SK-N-SH (cell line): ENCODE measurements around the gene ABCB9. TPM values are rescaled to one million over a fixed set of nuclear protein-coding genes. Genes with fewer than 3 reads are reported as not detected.

Experiments used
- CTCF ChIA-PET: fragments of 300-600, 350-600 bp; formaldehyde crosslinking; extraction: SDS; loops from one replicate; lab custom pipeline; 2021; lab: Yijun Ruan, JAX
- POLR2A ChIA-PET: fragments of 350-600 bp; sonication (Branson Sonifier 250); formaldehyde crosslinking; extraction: SDS; loops from one replicate; lab custom pipeline; 2020; ENCODE audit warnings: antibody characterized with exemption, inconsistent platforms; lab: Yijun Ruan, JAX
- DNase-seq: peaks from one replicate; pipeline ENCODE4 v3.0.0; 2012
- H2AFZ ChIP-seq: fragments of 200-600 bp; sonication (generic); 2 replicates; pipeline ENCODE4 v1.8.1; 2016; ENCODE audit warnings: antibody characterized with exemption, mild to moderate bottlenecking, low read depth
- H3F3A ChIP-seq: fragments of 200-600 bp; sonication (generic); replicated peaks from 2 replicates; pipeline ENCODE3; 2016; ENCODE audit warnings: antibody characterized with exemption, mild to moderate bottlenecking; ENCODE audit not compliant: insufficient read depth
- H3K27ac ChIP-seq, 2 experiments: fragments of 200-500 bp in 1 of 2; fragments of 200-600 bp in 1 of 2; sonication (Bioruptor generic) in 1 of 2; sonication (generic), shearing (Covaris generic) in 1 of 2; 2 replicates each; pipeline versions ENCODE4 v1.5.1 to v1.6.1; 2014 to 2016; ENCODE audit warnings: low read depth in 2 of 2, inconsistent platforms in 1 of 2, low read length in 1 of 2, mild to moderate bottlenecking in 1 of 2, mixed read lengths in 1 of 2
- H3K27me3 ChIP-seq: fragments of 200-600 bp; sonication (generic), shearing (Covaris generic); 2 replicates; pipeline ENCODE4 v1.6.1; 2016; ENCODE audit warnings: mixed run types; ENCODE audit not compliant: insufficient read depth
- H3K36me3 ChIP-seq, 2 experiments: fragments of 200-500 bp in 1 of 2; fragments of 200-600 bp in 1 of 2; sonication (Bioruptor generic) in 1 of 2; sonication (generic) in 1 of 2; replicated peaks in 1 of 2; 2 replicates each; pipeline versions ENCODE3 to v1.5.1; 2014 to 2016; ENCODE audit warnings: low read length in 1 of 2, mild to moderate bottlenecking in 1 of 2; ENCODE audit not compliant: insufficient read depth in 2 of 2, control insufficient read depth in 1 of 2
- H3K4me1 ChIP-seq, 2 experiments: fragments of 200-500 bp in 1 of 2; fragments of 200-600 bp in 1 of 2; sonication (Bioruptor generic) in 1 of 2; sonication (generic), shearing (Covaris generic) in 1 of 2; 2 replicates each; pipeline versions ENCODE4 v1.5.1 to v1.6.1; 2014 to 2016; ENCODE audit warnings: low read depth in 1 of 2, low read length in 1 of 2, mixed run types in 1 of 2; ENCODE audit not compliant: insufficient read depth in 2 of 2, control insufficient read depth in 1 of 2
- H3K4me2 ChIP-seq: fragments of 200-600 bp; sonication (generic), shearing (Covaris generic); 2 replicates; pipeline ENCODE4 v1.6.1; 2017; ENCODE audit warnings: mixed run types
- H3K4me3 ChIP-seq, 2 experiments: fragments of 200-500 bp in 1 of 2; fragments of 200-600 bp in 1 of 2; sonication (Bioruptor generic) in 1 of 2; sonication (generic), shearing (Covaris generic) in 1 of 2; 2 replicates each; pipeline versions ENCODE4 v1.5.1 to v1.8.1; 2014 to 2016; ENCODE audit warnings: low read depth in 2 of 2, inconsistent platforms in 1 of 2, low read length in 1 of 2, mild to moderate bottlenecking in 1 of 2, mixed read lengths in 1 of 2, moderate library complexity in 1 of 2
- H3K79me2 ChIP-seq: fragments of 200-600 bp; sonication (generic); 2 replicates; pipeline ENCODE4 v1.8.1; 2017; ENCODE audit warnings: mild to moderate bottlenecking; ENCODE audit not compliant: insufficient read depth
- H3K9ac ChIP-seq: fragments of 200-600 bp; sonication (generic); 2 replicates; pipeline ENCODE4 v1.6.1; 2017; ENCODE audit warnings: mixed run types
- H3K9me2 ChIP-seq: fragments of 200-600 bp; sonication (generic); 2 replicates; pipeline ENCODE4 v1.6.1; 2017; ENCODE audit warnings: mixed run types
- H3K9me3 ChIP-seq: fragments of 200-600 bp; sonication (generic); 2 replicates; pipeline ENCODE4 v1.6.1; 2017; ENCODE audit warnings: mixed run types, mild to moderate bottlenecking, moderate library complexity
- H4K20me1 ChIP-seq: fragments of 200-600 bp; sonication (generic); 2 replicates; pipeline ENCODE4 v1.6.1; 2017; ENCODE audit warnings: mild to moderate bottlenecking, mixed run types; ENCODE audit not compliant: insufficient read depth
- CHD2 ChIP-seq: fragments of 150-350 bp; IDR thresholded peaks from 2 replicates; pipeline ENCODE4 v1.6.1; 2018; ENCODE audit warnings: low read length; ENCODE audit not compliant: partially characterized antibody
- EZH2phosphoT487 ChIP-seq: fragments of 200-600 bp; sonication (generic); IDR thresholded peaks from 2 replicates; pipeline ENCODE4 v1.6.1; 2017; ENCODE audit warnings: low read depth, mixed run types, mild to moderate bottlenecking, antibody characterized with exemption, moderate library complexity, borderline replicate concordance
- FOSL2 ChIP-seq: IDR thresholded peaks from 2 replicates; pipeline ENCODE4 v1.4.0; 2012; ENCODE audit warnings: low read depth, mild to moderate bottlenecking, moderate library complexity, borderline replicate concordance
- FOXM1 ChIP-seq: IDR thresholded peaks from 2 replicates; pipeline ENCODE4 v1.4.0; 2012; ENCODE audit warnings: low read depth, mild to moderate bottlenecking
- JUND ChIP-seq: IDR thresholded peaks from 2 replicates; pipeline ENCODE4 v1.4.0; 2012
- NFIC ChIP-seq: IDR thresholded peaks from 2 replicates; pipeline ENCODE4 v1.4.0; 2012; ENCODE audit warnings: borderline replicate concordance
- NRF1 ChIP-seq: IDR thresholded peaks from 2 replicates; pipeline ENCODE4 v1.6.1; 2012; ENCODE audit warnings: low read depth, mild to moderate bottlenecking, low read length
- RCOR1 ChIP-seq: fragments of 150-350 bp; IDR thresholded peaks from 2 replicates; pipeline ENCODE4 v1.6.1; 2017; ENCODE audit warnings: antibody characterized with exemption, low read length
- RFX5 ChIP-seq: IDR thresholded peaks from 2 replicates; pipeline ENCODE4 v1.6.1; 2012; ENCODE audit warnings: mild to moderate bottlenecking, improper control_type of control experiment, low read length
- SIN3A ChIP-seq: IDR thresholded peaks from 2 replicates; pipeline ENCODE4 v1.6.1; 2012; ENCODE audit warnings: low read depth, mild to moderate bottlenecking, low read length, moderate library complexity, borderline replicate concordance
- SMC3 ChIP-seq: IDR thresholded peaks from 2 replicates; pipeline ENCODE4 v1.6.1; 2012; ENCODE audit warnings: low read depth, low read length, improper control_type of control experiment
- TCF12 ChIP-seq: IDR thresholded peaks from 2 replicates; pipeline ENCODE4 v1.4.0; 2012
- ZBTB33 ChIP-seq: IDR thresholded peaks from 2 replicates; pipeline ENCODE4 v1.4.0; 2012; ENCODE audit warnings: low read depth, borderline replicate concordance
- WGBS: methylation state at CpG from one replicate; pipeline ENCODE4 v1.1.6; 2017; ENCODE audit warnings: low lambda C conversion rate; 5-methylcytosine and 5-hydroxymethylcytosine counted together
- polyA plus RNA-seq, 3 experiments: library from polyadenylated mRNA; depleted of rRNA; stranded (reverse); fragments of >200 nt; gene quantifications; 2 replicates each; pipeline ENCODE4 v1.2.3, GENCODE V29; 2012
- TF ChIP-seq, protein P1 (sequence below): IDR thresholded peaks from 2 replicates; pipeline ENCODE4 v1.4.0; 2012; ENCODE audit warnings: low read depth, borderline replicate concordance
- TF ChIP-seq, protein P2 (sequence below): fragments of 150-350 bp; IDR thresholded peaks from 2 replicates; pipeline ENCODE4 v1.6.1; 2017; ENCODE audit warnings: antibody characterized with exemption, low read length, low read depth, borderline replicate concordance
- TF ChIP-seq, protein P3 (sequence below): fragments of 150-350 bp; IDR thresholded peaks from 2 replicates; pipeline ENCODE4 v1.6.1; 2016; ENCODE audit warnings: mild to moderate bottlenecking, low read depth, low read length

Gene ABCB9
- polyA plus RNA-seq, 1 of the 3 experiments (the other 2 are of a cell fraction): 6.2 TPM

DNA sequence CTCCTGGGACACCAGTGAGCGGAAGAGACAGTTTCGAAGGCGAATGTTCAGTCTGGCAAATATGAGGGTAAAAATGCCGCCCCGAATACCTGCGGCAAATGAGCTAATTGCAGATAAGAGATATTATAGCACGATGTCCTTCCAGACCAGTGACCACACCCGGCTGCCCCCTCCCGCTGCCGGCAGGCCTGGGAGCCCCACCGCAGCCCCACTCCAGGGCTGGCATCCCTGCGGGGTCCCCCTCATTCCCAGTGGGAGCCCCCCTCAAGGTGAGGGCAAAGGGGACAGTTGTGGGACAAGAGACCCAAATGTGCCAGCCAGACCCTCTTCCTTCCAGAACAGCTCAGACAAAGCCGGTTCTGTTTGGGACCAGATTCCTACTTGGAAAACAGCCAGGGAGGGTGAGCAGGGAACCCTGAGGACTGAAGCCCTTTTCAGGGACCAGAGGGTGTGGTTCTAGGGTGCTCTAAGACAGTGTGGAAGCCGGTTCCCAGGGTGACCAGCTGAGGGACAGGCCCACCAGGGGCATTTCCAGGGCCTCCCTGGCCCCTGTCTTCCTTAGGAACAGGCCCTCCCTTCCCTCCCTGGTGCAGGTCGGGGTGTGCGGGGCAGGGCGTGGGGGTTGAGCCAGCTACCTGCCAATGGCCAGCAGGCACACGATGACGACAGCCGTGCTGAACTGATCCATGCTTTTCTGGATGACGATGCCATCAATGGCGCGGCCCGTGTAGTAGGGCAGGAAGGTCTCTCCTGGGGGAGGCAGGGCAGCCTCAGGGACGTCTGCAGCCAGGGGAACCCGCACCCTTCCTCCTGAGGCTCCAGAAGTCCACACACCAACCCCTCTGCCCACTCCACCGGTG is 16.2 kb downstream of the ABCB9 start (continued):
- TF ChIP-seq, protein P1, sequence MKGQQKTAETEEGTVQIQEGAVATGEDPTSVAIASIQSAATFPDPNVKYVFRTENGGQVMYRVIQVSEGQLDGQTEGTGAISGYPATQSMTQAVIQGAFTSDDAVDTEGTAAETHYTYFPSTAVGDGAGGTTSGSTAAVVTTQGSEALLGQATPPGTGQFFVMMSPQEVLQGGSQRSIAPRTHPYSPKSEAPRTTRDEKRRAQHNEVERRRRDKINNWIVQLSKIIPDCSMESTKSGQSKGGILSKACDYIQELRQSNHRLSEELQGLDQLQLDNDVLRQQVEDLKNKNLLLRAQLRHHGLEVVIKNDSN: no peak
- TF ChIP-seq, protein P2, sequence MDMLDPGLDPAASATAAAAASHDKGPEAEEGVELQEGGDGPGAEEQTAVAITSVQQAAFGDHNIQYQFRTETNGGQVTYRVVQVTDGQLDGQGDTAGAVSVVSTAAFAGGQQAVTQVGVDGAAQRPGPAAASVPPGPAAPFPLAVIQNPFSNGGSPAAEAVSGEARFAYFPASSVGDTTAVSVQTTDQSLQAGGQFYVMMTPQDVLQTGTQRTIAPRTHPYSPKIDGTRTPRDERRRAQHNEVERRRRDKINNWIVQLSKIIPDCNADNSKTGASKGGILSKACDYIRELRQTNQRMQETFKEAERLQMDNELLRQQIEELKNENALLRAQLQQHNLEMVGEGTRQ: no peak

GRCh38 chr12:122949405-122949804 is 16.9 kb downstream of the ABCB9 start:
- peaks cover 0 to 27% of the 10 kb centered on the region in 2 experiments; a peak in 2 of 4 replicates for H3K4me1 ChIP-seq
- TF ChIP-seq, protein P1: no peak
- TF ChIP-seq, protein P3, sequence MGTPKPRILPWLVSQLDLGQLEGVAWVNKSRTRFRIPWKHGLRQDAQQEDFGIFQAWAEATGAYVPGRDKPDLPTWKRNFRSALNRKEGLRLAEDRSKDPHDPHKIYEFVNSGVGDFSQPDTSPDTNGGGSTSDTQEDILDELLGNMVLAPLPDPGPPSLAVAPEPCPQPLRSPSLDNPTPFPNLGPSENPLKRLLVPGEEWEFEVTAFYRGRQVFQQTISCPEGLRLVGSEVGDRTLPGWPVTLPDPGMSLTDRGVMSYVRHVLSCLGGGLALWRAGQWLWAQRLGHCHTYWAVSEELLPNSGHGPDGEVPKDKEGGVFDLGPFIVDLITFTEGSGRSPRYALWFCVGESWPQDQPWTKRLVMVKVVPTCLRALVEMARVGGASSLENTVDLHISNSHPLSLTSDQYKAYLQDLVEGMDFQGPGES: no peak
- TF ChIP-seq NFIC: no peak
- TF ChIP-seq FOXM1: no peak
- no peak for TF ChIP-seq SIN3A
- TF ChIP-seq NRF1: no peak
- no peak for TF ChIP-seq FOSL2
- no peak for TF ChIP-seq TCF12
- no peak for TF ChIP-seq RFX5
- TF ChIP-seq ZBTB33: no peak
- TF ChIP-seq RCOR1: no peak
- no peak for TF ChIP-seq EZH2phosphoT487
- no peak for TF ChIP-seq JUND
- no peak for TF ChIP-seq SMC3
- TF ChIP-seq CHD2: no peak

More at GRCh38 chr12:122949405-122949804, 16.9 kb downstream of the ABCB9 start:
- H4K20me1 ChIP-seq: no peaks in the 10 kb centered on the region
- H3K9me3 ChIP-seq: no peaks in the 10 kb centered on the region
- no peak overlapping the region for H3K27ac ChIP-seq
- no peaks in the 10 kb centered on the region for H3K27me3 ChIP-seq
- no peak overlapping the region for H3K4me2 ChIP-seq
- H3K9me2 ChIP-seq: no peaks in the 10 kb centered on the region
- POLR2A ChIA-PET: no interaction called here
- H3K36me3 ChIP-seq: no peaks in the 10 kb centered on the region
- no peaks in the 10 kb centered on the region for H3K79me2 ChIP-seq
- H3K9ac ChIP-seq: no peak overlapping the region
- CTCF ChIA-PET: interaction anchor here (0.9 to 13.7 kb wide), 5 partner anchors 25 to 155 kb away, joined by 3 to 148 read pairs (median 6); no protein-coding TSS in a partner anchor
- WGBS: 89% methylated on average over 3 of the region's 8 CpGs
- no peak overlapping the region for H3K4me3 ChIP-seq
- no peak overlapping the region for H2AFZ ChIP-seq
- DNase-seq: peak; percentile 15
- peaks cover 22% of the 10 kb centered on the region for H3F3A ChIP-seq
